HUDEP-2 (cell line): ENCODE data around the gene MPZ.

Source experiments
- DNase-seq, 76 experiments: peaks; one replicate each; lab custom pipeline; 2025; ENCODE audit not compliant: unreplicated experiment in 76 of 76; lab: John Stamatoyannopoulos, UW

The MPZ gene

DNA sequence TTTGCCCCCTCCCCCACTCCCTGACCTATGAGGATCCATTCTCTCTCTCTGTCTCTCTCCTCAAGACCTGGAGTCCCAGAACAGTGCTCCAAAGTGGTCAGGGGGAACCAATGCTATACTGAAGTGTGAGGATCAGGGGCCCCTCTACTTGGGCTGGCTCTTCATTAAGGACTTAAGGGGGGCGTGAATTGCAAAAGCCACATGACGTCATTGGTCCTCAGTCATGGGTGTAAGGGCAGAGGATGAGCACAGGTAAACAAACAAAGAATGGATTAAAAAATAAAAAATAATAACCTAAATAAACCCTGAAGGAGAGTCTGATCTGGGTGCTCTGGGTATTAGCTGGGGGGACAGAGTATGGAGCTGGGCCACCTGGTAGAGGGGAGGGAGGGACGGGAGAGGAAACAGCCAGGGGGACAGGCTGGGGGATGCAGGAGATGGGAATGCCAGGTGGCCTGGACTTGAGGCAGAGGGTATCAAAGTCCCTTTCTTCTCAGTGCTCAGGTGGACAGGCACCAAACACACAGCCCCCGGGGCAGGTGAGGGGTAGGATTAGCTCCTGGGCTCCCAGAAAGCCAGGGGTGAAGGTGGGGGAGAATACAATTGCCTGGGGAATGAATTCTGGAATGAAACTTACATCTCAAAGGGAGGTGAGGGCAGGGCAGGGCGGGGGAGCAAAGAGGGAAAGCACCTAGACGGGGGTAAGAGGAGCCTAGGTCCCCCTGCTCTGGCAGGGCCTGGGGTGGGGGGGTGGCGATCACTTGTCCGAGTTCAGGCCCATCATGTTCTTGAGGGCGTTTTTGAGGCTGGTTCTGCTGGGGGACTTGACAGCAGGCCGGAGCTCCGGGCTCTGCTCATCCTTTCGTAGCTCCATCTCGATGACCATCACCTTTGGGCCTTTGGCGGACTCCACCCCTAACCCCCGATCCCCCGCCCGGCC lies 4.6 kb downstream of the MPZ start:
- DNase-seq: no peak

DNA sequence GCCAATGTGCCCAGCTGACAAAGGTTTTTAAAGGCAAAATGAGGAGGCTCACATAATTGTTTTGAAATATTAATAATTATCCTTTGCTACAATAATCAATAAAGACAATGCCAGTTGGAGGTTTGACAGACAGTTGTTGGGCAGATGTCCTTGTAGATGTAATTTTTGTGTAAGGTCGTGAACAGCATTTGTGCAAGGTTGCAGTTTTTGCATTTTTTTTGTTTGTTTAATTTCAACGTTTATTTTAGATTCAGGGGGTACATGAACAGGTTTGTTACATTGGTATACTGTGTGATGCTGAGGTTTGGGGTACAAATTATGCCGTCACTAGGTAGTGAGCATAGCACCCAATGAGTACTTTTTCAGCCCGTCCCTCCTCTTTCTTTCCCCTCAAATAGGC lies 9.3 kb downstream of the MPZ start:
- no peak for DNase-seq

DNA sequence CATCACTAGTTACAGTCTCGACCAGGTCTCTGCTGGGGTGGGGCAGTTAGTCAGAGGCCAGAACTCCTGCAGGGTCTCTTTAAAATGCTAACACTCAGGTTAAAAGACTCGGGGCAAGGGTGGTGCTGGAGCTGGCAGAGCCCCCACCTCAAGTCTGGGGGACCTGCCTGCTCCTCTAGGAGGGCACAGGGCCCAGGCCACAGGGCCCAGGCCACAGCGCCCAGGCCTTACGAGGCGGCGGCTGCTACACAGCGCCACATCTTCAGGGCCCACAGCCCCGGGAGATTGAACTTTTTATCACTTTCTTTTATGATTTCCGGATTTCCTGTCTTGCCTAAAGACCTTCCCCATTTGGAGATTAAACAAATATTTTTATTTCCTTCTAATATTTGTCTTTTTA lies 10.4 kb downstream of the MPZ start:
- no peak for DNase-seq

GRCh38 chr1:161298116-161298515 lies 11.7 kb downstream of the MPZ start:
- no peak for DNase-seq

- DNase-seq: no peak
These were observed 12.4 kb downstream of the MPZ start for GRCh38 chr1:161297415-161297814.

DNA sequence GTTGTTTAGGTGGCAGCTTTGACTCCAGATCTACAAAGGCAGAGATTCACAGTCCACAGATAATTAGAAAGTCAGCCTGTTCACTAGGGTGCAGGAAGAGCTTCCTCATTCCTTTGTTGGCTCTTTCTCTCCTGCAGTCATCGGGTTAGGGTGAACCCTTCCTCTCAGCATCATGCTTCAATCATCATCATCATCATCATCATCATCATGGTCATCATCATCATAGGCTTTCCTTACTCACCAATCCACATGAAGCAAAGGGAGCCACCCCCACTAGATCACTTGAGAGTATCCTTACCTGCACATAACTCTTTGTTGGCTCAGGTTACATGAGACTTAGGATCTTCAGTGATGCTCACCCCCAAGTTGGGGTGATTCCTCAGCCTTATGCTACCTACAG lies 19.0 kb downstream of the MPZ start:
- no peak for DNase-seq

DNA sequence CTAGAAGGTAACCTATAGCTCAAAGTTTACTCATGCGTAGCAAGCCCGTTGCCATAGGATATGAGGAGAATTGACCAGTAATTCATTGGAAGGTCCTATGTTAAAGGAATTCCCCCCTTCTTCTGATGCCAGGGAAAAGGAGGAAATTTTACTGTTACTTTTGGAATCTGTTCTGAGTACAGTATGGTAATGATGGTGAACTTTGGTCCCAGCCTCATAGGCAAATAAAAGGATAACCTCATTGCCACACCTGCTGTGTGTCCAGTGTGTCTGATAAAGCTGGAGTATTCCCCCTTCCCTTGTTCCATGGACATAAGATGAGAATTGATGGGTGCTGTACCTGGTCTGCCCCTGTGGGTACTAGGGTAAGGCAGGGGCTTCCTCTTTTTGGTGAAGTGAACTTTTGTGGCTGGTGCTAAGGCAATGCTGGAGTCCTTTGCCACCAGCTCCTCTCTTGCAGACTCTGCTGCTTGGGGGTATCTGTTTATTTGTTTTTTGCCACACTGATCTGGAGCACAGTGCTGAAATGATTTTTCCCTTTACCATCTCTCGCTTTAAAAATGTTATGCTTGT lies 22.2 kb downstream of the MPZ start:
- DNase-seq: no peak

- DNase-seq: no peak
These were observed 24.2 kb downstream of the MPZ start for GRCh38 chr1:161285521-161285920.

DNA sequence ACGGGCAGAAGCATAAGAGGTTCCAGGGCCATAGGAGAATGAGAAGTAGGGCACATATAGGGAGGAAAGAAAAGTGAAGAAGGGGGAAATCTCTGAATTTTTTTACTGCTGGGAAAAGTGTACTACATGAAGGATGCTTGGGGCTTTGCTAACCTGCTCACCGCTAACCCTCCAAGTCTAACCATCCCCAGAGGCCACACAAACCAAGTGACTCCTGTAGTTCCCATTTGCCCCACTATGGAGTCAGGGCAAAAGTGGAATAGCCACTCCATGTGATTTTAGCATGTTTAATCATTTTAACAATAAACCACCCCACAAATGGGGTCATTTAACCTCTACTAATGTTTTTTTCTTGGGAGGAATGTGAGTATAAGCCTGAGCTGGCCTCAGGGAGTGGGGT lies 24.7 kb downstream of the MPZ start:
- DNase-seq: no peak

- no peak for DNase-seq
These were observed 26.8 kb downstream of the MPZ start for GRCh38 chr1:161282991-161283390.

- DNase-seq: no peak
These were observed 34.9 kb downstream of the MPZ start for GRCh38 chr1:161274874-161275273.

DNA sequence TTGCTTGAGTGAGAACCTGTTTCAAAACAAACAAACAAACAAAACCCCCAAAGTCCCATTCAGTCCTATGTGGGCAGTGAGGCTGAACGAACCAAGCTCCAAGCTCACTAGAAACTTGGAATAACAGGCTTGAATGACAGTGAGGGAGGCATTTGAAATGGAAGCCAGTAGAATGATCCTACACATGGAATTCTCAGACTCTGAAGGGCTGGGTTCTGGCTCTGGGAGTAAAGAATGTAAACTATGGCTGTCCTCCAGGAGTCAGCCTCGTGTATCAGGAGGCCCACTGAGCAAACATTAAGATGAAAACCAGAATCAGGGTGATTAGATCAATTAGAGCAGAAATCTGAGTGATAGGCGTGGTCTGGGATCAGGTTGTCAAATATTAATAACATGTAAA lies 36.4 kb downstream of the MPZ start:
- no peak for DNase-seq

DNA sequence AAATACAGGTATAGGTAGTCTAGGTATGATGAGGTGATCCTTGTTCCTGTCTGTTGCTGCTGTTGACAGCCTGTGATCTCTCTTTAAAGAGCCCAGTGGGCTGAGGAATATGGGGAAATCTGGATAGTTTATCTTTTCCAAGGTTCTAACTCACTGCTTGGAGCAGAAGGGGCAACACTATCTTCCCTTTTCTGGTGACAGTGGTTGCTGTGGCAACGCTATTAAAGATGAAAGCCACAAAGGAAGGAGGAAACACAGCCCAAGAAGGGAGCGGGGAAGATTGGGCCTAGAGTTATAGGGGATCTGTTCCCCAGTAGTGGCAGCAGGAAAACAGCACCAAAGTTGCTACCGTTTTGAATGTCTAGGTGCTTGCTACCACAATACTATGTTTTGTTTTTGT lies 42.4 kb downstream of the MPZ start:
- DNase-seq: no peak

- no peak for DNase-seq
These were observed 42.9 kb downstream of the MPZ start for GRCh38 chr1:161266836-161267235.

GRCh38 chr1:161266202-161266601 lies 43.6 kb downstream of the MPZ start:
- no peak for DNase-seq

DNA sequence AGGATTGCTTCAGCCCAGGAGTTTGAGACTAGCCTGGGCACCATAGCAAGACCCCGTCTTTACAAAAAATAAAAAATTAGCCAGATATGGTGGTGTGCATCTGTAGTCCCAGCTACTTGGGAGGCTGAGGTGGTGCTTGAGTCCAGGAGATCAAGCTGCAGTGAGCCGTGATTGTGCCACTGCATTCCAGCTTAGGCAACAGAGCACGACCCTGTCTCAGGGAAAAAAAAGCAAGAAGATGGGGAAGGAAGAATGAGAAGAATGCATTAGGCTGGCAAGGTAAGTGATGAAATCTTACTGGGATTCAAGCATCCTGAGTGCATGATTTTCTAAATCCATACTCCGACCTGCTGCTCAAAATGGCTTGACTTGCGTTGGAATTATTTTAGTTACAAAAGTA lies 44.5 kb downstream of the MPZ start:
- DNase-seq: no peak

GRCh38 chr1:161261261-161262235 lies 48.2 kb downstream of the MPZ start:
- no peak for DNase-seq

DNA sequence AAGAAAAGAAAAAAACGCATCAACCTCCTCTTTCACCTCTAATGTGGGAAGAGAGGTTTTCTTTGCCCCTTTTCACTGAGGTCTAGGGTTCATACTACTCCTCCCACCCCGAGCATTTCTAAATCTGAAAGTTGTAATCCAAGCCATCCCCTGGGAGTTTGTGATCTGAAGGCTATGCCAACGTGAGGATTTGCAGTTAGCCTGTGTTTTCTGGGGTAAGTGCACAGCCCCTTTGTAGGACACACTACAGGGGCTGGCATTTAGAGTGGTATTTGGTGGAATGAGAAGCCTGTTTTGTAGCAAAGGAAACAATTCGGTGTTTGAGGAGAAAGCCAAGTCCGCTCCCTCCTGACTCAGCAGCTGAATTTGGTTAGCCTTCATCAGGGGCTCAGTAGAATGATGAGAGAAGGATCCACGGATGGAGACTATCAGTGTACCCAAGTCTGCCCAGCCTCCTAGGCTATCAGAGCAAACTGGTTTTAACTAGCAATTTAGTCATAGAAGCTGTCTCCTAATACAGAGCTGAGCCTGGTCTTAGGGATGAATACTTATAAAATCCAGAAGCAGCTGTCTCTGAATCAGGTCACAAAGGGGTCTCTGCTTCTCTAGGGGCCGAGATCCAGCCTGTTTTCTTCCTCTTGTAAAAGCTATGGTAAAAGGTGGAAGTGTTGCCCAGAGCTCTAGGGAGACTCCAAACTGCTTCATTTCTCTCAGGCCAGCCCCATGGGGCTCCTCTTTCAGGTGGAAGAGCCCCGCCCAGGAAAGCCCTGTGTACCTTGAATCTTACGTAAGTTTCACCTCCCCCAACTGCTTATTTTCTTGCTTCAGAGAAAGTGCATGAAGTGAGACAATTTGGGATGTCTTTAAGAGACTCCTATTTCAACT lies 49.1 kb downstream of the MPZ start:
- DNase-seq: no peak

DNA sequence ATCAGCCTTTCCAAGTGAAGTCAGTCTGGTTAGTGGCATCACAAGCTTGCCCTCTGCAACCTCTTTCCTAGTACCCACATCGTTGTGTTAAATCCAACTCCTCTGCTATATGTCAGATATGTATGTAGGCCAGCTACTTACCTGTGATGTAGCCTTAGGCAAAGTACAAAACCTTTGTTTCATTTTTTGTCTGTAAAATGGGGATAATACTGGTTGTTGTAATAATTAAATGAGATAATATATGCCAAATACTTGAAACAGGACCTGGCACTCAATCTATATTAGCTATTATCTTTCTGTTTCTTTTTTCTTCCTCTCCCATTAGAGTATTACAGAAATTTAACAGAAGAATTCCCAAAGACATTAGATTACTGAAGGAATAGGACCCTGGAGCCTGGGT lies 50.0 kb downstream of the MPZ start:
- DNase-seq: no peak

- DNase-seq: no peak
These were observed 50.4 kb downstream of the MPZ start for GRCh38 chr1:161259345-161259702.
